WTC11 (cell line): ENCODE data around the gene MBD6. TPM values are rescaled to one million over a fixed set of nuclear protein-coding genes. Genes with fewer than 3 reads are reported as not detected.

ENCODE experiments used
- ATAC-seq: fragments of 200-7000 bp; cut with Tn5 transposase; 2 replicates; pipeline ENCODE4 v1.10.0; 2021; ENCODE audit warnings: mild to moderate bottlenecking, moderate library complexity
- CTCF ChIA-PET: fragments of 300-600 bp; sonication (Branson Sonifier 250); formaldehyde crosslinking; loops from one replicate; lab custom pipeline; 2021; ENCODE audit warnings: antibody characterized with exemption; lab: Charles Lee
- POLR2A ChIA-PET: fragments of 350-600 bp; sonication (Branson Sonifier 250); formaldehyde crosslinking; loops from one replicate; lab custom pipeline; 2021; ENCODE audit warnings: antibody characterized with exemption; lab: Charles Lee
- DNase-seq: peaks from one replicate; pipeline ENCODE4 v3.0.0; 2021; ENCODE audit warnings: low spot score
- H3K27ac Mint-ChIP-seq: 2 replicates; pipeline ENCODE4 v1.8.0; 2021; ENCODE audit warnings: mixed read lengths
- H3K27me3 Mint-ChIP-seq: 2 replicates; pipeline ENCODE4 v1.8.0; 2021; ENCODE audit warnings: low read depth, mild to moderate bottlenecking, moderate library complexity, mixed read lengths
- H3K36me3 Mint-ChIP-seq: 2 replicates; pipeline ENCODE4 v1.8.0; 2021; ENCODE audit warnings: mixed read lengths
- H3K4me1 Mint-ChIP-seq: 2 replicates; pipeline ENCODE4 v1.8.0; 2022; ENCODE audit warnings: mixed read lengths
- H3K4me3 Mint-ChIP-seq: 2 replicates; pipeline ENCODE4 v1.8.0; 2021; ENCODE audit warnings: mild to moderate bottlenecking, moderate library complexity, mixed read lengths
- H3K9me3 Mint-ChIP-seq: 2 replicates; pipeline ENCODE4 v1.8.0; 2021; ENCODE audit warnings: mixed read lengths
- ATF1 ChIP-seq: sonication (generic); formaldehyde crosslinking; IDR thresholded peaks from 2 replicates; pipeline ENCODE4 v1.8.1; 2023; ENCODE audit warnings: mild to moderate bottlenecking, moderate library complexity, missing genetic modification reagents
- ERG ChIP-seq: fragments of 250-450 bp; sonication (Bioruptor Pico); IDR thresholded peaks from 2 replicates; pipeline ENCODE4 v1.8.0; 2021; ENCODE audit warnings: mild to moderate bottlenecking
- ETV6 ChIP-seq: sonication (generic); formaldehyde crosslinking; IDR thresholded peaks from 2 replicates; pipeline ENCODE4 v1.8.1; 2022; ENCODE audit warnings: mild to moderate bottlenecking, missing genetic modification reagents
- IRF2 ChIP-seq: sonication (generic); formaldehyde crosslinking; IDR thresholded peaks from 2 replicates; pipeline ENCODE4 v1.8.0; 2022; ENCODE audit warnings: low read depth, missing genetic modification reagents, borderline replicate concordance
- NFATC4 ChIP-seq: fragments of 250-450 bp; sonication (Bioruptor Pico); IDR thresholded peaks from 2 replicates; pipeline ENCODE4 v1.9.0; 2021; ENCODE audit warnings: mild to moderate bottlenecking
- NFE2L1 ChIP-seq: sonication (generic); formaldehyde crosslinking; IDR thresholded peaks from 2 replicates; pipeline ENCODE4 v1.8.1; 2023; ENCODE audit warnings: missing genetic modification reagents
- NFYB ChIP-seq: sonication (generic); formaldehyde crosslinking; conservative IDR thresholded peaks from 2 replicates; pipeline ENCODE4 v1.8.0; 2022; ENCODE audit warnings: low read depth, missing genetic modification reagents
- PRRX2 ChIP-seq: fragments of 250-450 bp; sonication (Bioruptor Pico); IDR thresholded peaks from 2 replicates; pipeline ENCODE4 v1.8.0; 2021; ENCODE audit warnings: mild to moderate bottlenecking
- RORB ChIP-seq: fragments of 250-450 bp; sonication (Bioruptor Pico); IDR thresholded peaks from 2 replicates; pipeline ENCODE4 v1.9.0; 2021; ENCODE audit warnings: mild to moderate bottlenecking
- SMAD3 ChIP-seq: sonication (generic); formaldehyde crosslinking; IDR thresholded peaks from 2 replicates; pipeline ENCODE4 v1.8.0; 2022; ENCODE audit warnings: missing genetic modification reagents, mild to moderate bottlenecking, borderline replicate concordance
- SOX15 ChIP-seq: fragments of 250-450 bp; sonication (Bioruptor Pico); IDR thresholded peaks from 2 replicates; pipeline ENCODE4 v1.9.0; 2021; ENCODE audit warnings: mild to moderate bottlenecking
- STAT6 ChIP-seq: sonication (generic); formaldehyde crosslinking; conservative IDR thresholded peaks from 2 replicates; pipeline ENCODE4 v1.8.1; 2023; ENCODE audit warnings: mild to moderate bottlenecking, low read depth, missing genetic modification reagents, moderate library complexity
- TP53 ChIP-seq: sonication (generic); formaldehyde crosslinking; IDR thresholded peaks from 2 replicates; pipeline ENCODE4 v1.8.1; 2023; ENCODE audit warnings: mild to moderate bottlenecking, missing genetic modification reagents
- ZNF121 ChIP-seq: sonication (generic); formaldehyde crosslinking; IDR thresholded peaks from 2 replicates; pipeline ENCODE4 v1.8.0; 2023; ENCODE audit warnings: missing genetic modification reagents
- ZNF317 ChIP-seq: sonication (generic); formaldehyde crosslinking; IDR thresholded peaks from 2 replicates; pipeline ENCODE4 v1.8.1; 2023; ENCODE audit warnings: low read depth, mild to moderate bottlenecking, moderate library complexity, missing genetic modification reagents, borderline replicate concordance
- ZNF671 ChIP-seq: fragments of 250-450 bp; sonication (Bioruptor Pico); IDR thresholded peaks from 2 replicates; pipeline ENCODE4 v1.8.0; 2021; ENCODE audit warnings: mild to moderate bottlenecking
- total RNA-seq: library from RNA; stranded (reverse); gene quantifications from 3 replicates; pipeline ENCODE4 v1.2.3, GENCODE V29; 2021
- TF ChIP-seq, protein P1 (sequence below): sonication (generic); formaldehyde crosslinking; IDR thresholded peaks from 2 replicates; pipeline ENCODE4 v1.8.1; 2022; ENCODE audit warnings: low read depth, mild to moderate bottlenecking, moderate library complexity, missing genetic modification reagents, borderline replicate concordance

MBD6 gene
- total RNA-seq, 1 experiment from 2014 or later = 46.3 TPM

- ChIA-PET CTCF (interaction anchor here (0.6 to 5.0 kb wide), 14 partner anchors 9 to 264 kb away, joined by 3 to 88 read pairs (median 5); partner anchors contain the start of genes GLI1 and SHMT2), POLR2A (interaction anchor here (0.9 kb wide), 1 partner anchor 18 kb away, joined by 3 read pairs; the partner anchor contains the start of gene GLI1)
- no peaks in the 10 kb centered on the region for H3K36me3 Mint-ChIP-seq
- H3K4me1 Mint-ChIP-seq = peaks cover 41% of the 10 kb centered on the region
- ATAC-seq (no peak), DNase-seq (no peak)
- peak overlapping the region; percentile 30; the same call in 1 of the 2 replicates for H3K4me3 Mint-ChIP-seq
- H3K27me3 Mint-ChIP-seq = peaks cover 91% of the 10 kb centered on the region
- H3K27ac Mint-ChIP-seq = no peak overlapping the region
- no peaks in the 10 kb centered on the region for H3K9me3 Mint-ChIP-seq
- TF ChIP-seq SMAD3 = no peak
- TF ChIP-seq, protein P1, sequence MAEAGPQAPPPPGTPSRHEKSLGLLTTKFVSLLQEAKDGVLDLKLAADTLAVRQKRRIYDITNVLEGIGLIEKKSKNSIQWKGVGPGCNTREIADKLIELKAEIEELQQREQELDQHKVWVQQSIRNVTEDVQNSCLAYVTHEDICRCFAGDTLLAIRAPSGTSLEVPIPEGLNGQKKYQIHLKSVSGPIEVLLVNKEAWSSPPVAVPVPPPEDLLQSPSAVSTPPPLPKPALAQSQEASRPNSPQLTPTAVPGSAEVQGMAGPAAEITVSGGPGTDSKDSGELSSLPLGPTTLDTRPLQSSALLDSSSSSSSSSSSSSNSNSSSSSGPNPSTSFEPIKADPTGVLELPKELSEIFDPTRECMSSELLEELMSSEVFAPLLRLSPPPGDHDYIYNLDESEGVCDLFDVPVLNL (CRISPR knock-in tag) = no peak
Observed at GRCh38 chr12:57476993-57477709, 45.5 kb upstream of the MBD6 start.

DNA sequence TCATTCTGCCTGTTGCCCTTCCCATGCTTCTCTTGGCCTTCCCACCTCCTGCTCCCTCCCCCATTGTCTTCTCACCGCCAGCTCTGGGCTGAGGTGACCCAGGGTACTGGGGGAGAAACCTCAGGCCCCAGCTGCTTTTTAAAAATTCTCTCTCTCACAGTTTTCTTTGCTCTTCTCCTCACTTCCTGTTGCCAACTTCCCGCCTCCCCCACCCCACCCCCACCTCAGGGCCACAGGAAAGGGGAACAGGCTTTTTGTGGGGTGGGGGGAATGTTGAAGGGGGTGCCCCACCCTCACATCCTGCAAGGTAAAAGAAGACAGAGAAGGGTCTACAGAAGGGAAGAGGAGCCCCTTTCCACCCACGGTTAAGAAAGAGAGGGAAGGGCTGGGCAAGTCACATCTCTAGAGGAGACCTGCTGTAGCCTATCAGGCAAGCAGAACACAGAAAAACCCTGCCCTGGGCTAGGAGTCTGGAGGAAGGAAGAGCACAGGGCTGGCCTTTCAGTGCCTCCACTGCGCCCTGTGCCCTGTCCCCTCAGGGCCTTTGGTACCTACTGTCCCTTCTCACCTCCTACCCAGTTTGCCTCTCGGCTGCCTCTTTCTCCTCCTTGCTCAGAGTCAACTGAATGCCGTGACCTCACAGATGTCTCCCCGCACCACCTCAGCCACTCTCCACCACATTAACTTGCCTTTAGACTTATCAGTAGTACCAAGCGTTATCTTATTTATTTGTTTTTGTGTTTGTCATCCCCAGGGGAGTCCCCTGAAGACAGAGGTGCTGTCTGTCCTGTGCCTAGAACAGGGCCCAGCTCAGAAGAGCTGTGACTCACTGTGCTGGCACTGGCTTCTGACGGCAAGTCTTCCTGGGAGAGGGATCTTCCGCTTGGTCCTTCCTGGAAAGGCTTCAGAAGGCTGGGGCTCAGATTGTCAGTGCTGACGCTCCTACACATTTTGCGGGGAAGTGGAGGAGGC lies 44.6 kb upstream of the MBD6 start:
- no peak for TF ChIP-seq PRRX2 (CRISPR knock-in tag)
- TF ChIP-seq RORB (CRISPR knock-in tag) = no peak
- no peak for TF ChIP-seq ATF1 (CRISPR knock-in tag)
- TF ChIP-seq NFYB = no peak
- TF ChIP-seq ZNF671 = no peak
- TF ChIP-seq ZNF121 (CRISPR knock-in tag) = no peak
- no peak for TF ChIP-seq NFATC4 (CRISPR knock-in tag)
- no peak for TF ChIP-seq TP53 (CRISPR knock-in tag)
- TF ChIP-seq ERG (CRISPR knock-in tag) = no peak
- no peak for TF ChIP-seq NFE2L1 (CRISPR knock-in tag)
- TF ChIP-seq IRF2 (CRISPR knock-in tag) = no peak
- no peak for TF ChIP-seq STAT6 (CRISPR knock-in tag)
- TF ChIP-seq SOX15 (CRISPR knock-in tag) = no peak
- no peaks in the 10 kb centered on the region for H3K9me3 Mint-ChIP-seq
- peaks cover 41% of the 10 kb centered on the region for H3K4me1 Mint-ChIP-seq
- no peak overlapping the region for H3K27ac Mint-ChIP-seq
- CTCF ChIA-PET = interaction anchor here (1.3 to 5.0 kb wide), 3 partner anchors 12 to 25 kb away, joined by 3 to 88 read pairs (median 12); partner anchors contain the start of gene GLI1
- H3K27me3 Mint-ChIP-seq = peaks cover 83% of the 10 kb centered on the region
- ATAC-seq = peak; percentile 20
- H3K36me3 Mint-ChIP-seq = no peaks in the 10 kb centered on the region
- no peak overlapping the region for H3K4me3 Mint-ChIP-seq
- DNase-seq = no peak
- POLR2A ChIA-PET = interaction anchor here (0.9 kb wide), 1 partner anchor 19 kb away, joined by 3 read pairs; the partner anchor contains the start of gene GLI1

GRCh38 chr12:57479043-57479375 lies 43.6 kb upstream of the MBD6 start:
- no peak for ATAC-seq
- no peak for TF ChIP-seq ETV6 (CRISPR knock-in tag)
- no peak for TF ChIP-seq ZNF317 (CRISPR knock-in tag)
- H3K9me3 Mint-ChIP-seq = no peaks in the 10 kb centered on the region
- no peak overlapping the region for H3K27ac Mint-ChIP-seq
- CTCF ChIA-PET = no interaction called here
- H3K36me3 Mint-ChIP-seq = no peaks in the 10 kb centered on the region
- POLR2A ChIA-PET = no interaction called here
- peaks cover 72% of the 10 kb centered on the region for H3K27me3 Mint-ChIP-seq
- H3K4me1 Mint-ChIP-seq = peaks cover 48% of the 10 kb centered on the region
- DNase-seq = no peak
- H3K4me3 Mint-ChIP-seq = no peak overlapping the region
